B cell (primary cell): ENCODE results near the gene PFN1. TPM values are rescaled to one million over a fixed set of nuclear protein-coding genes. Genes with fewer than 3 reads are reported as not detected.

ENCODE experiments used
- ATAC-seq: fragments of 200-7000 bp; cut with Tn5 transposase; one replicate; pipeline ENCODE4 v1.10.0; 2021; ENCODE audit warnings: low read depth, mild to moderate bottlenecking, moderate number of reproducible peaks, moderate library complexity
- CTCF ChIA-PET: fragments of 350-600 bp; sonication (Branson Sonifier 250); formaldehyde crosslinking; loops from one replicate; lab custom pipeline; 2021; ENCODE audit warnings: antibody characterized with exemption, inconsistent platforms; lab: Charles Lee
- POLR2A ChIA-PET: fragments of 350-600 bp; sonication (Branson Sonifier 250); formaldehyde crosslinking; loops from one replicate; lab custom pipeline; 2021; ENCODE audit warnings: antibody characterized with exemption; lab: Charles Lee
- DNase-seq: peaks from one replicate; pipeline ENCODE4 v3.0.0; 2013
- H2AFZ ChIP-seq: 2 replicates; pipeline ENCODE4 v1.6.1; 2012; ENCODE audit warnings: mild to moderate bottlenecking, low read depth, low read length; ENCODE audit not compliant: insufficient read depth, poor library complexity, severe bottlenecking
- H3K27ac ChIP-seq, 2 donors: 1 replicate in 1 of 2; 2 replicates in 1 of 2; pipeline ENCODE4 v1.5.1; 2012 to 2013; ENCODE audit warnings: low read length in 2 of 2, mild to moderate bottlenecking in 2 of 2, moderate library complexity in 1 of 2
- H3K27me3 ChIP-seq, 4 experiments: fragments of 200-600 bp in 1 of 4; sonication (generic) in 1 of 4; replicated peaks in 1 of 4; 1 replicate in 2 of 4; 2 replicates in 2 of 4; pipeline versions ENCODE4 v1.6.1 to v1.7.0; 2013 to 2016; ENCODE audit warnings: low read length in 3 of 4, mild to moderate bottlenecking in 2 of 4, mixed read lengths in 1 of 4, moderate library complexity in 1 of 4; ENCODE audit not compliant: insufficient read depth in 4 of 4, control insufficient read depth in 3 of 4; ENCODE audit errors: control extremely low read depth in 1 of 4
- H3K36me3 ChIP-seq, 2 experiments: replicated peaks in 1 of 2; 1 replicate in 1 of 2; 2 replicates in 1 of 2; pipeline versions ENCODE4 v1.6.1 to v1.7.1; 2013; ENCODE audit warnings: low read length in 1 of 2; ENCODE audit not compliant: insufficient read depth in 2 of 2, control insufficient read depth in 1 of 2; ENCODE audit errors: control extremely low read depth in 1 of 2, extremely low read depth in 1 of 2
- H3K4me1 ChIP-seq, 2 donors: fragments of 200-600 bp in 1 of 2; sonication (generic) in 1 of 2; 1 replicate in 1 of 2; 2 replicates in 1 of 2; pipeline versions ENCODE4 v1.5.1 to v1.6.1; 2013 to 2017; ENCODE audit warnings: low read length in 2 of 2; ENCODE audit not compliant: control insufficient read depth in 2 of 2, insufficient read depth in 2 of 2
- H3K4me2 ChIP-seq: replicated peaks from 2 replicates; pipeline ENCODE3; 2012; ENCODE audit warnings: mild to moderate bottlenecking, low read depth, low read length; ENCODE audit not compliant: poor library complexity, severe bottlenecking
- H3K4me3 ChIP-seq, 5 experiments: fragments of 200-600 bp in 1 of 5; sonication (generic) in 1 of 5; 1 replicate in 3 of 5; 2 replicates in 2 of 5; pipeline versions ENCODE4 v1.5.1 to v1.7.0; 2011 to 2016; ENCODE audit warnings: low read length in 4 of 5, mild to moderate bottlenecking in 4 of 5, low read depth in 2 of 5, control low read depth in 1 of 5, moderate library complexity in 1 of 5; ENCODE audit not compliant: insufficient read depth in 1 of 5; ENCODE audit errors: control extremely low read depth in 1 of 5, extremely low read depth in 1 of 5
- H3K79me2 ChIP-seq: fragments of 200-600 bp; sonication (generic); one replicate; pipeline ENCODE4 v1.6.0; 2016; ENCODE audit warnings: low read length; ENCODE audit not compliant: control insufficient read depth, insufficient read depth
- H3K9ac ChIP-seq: fragments of 200-600 bp; sonication (generic); 2 replicates; pipeline ENCODE4 v1.6.1; 2017; ENCODE audit warnings: mild to moderate bottlenecking, low read length, moderate library complexity
- H3K9me3 ChIP-seq, 3 donors: one replicate each; pipeline versions ENCODE4 v1.6.1 to v1.7.1; 2013; ENCODE audit warnings: low read length in 2 of 3; ENCODE audit not compliant: control insufficient read depth in 2 of 3, insufficient read depth in 1 of 3; ENCODE audit errors: control extremely low read depth in 1 of 3
- H4K20me1 ChIP-seq: 2 replicates; pipeline ENCODE4 v1.6.0; 2012; ENCODE audit warnings: mild to moderate bottlenecking, low read length; ENCODE audit not compliant: insufficient read depth, control insufficient read depth, poor library complexity, severe bottlenecking
- H3K27ac Mint-ChIP-seq: one replicate; pipeline ENCODE4 v1.8.0; 2021; ENCODE audit warnings: mixed read lengths
- H3K27me3 Mint-ChIP-seq: one replicate; pipeline ENCODE4 v1.8.0; 2021; ENCODE audit warnings: mixed read lengths
- H3K4me1 Mint-ChIP-seq: one replicate; pipeline ENCODE4 v1.8.0; 2021; ENCODE audit warnings: mixed read lengths
- H3K4me3 Mint-ChIP-seq: one replicate; pipeline ENCODE4 v1.8.0; 2021; ENCODE audit warnings: mixed read lengths
- H3K9me3 Mint-ChIP-seq: one replicate; pipeline ENCODE4 v1.8.0; 2022; ENCODE audit warnings: mixed read lengths; ENCODE audit not compliant: insufficient read depth
- EZH2 ChIP-seq: IDR thresholded peaks from 2 replicates; pipeline ENCODE4 v1.6.1; 2012; ENCODE audit warnings: borderline replicate concordance, low read depth, mild to moderate bottlenecking, moderate library complexity, low read length; ENCODE audit not compliant: insufficient read depth, poor library complexity, severe bottlenecking
- WGBS: methylation state at CpG from one replicate; pipeline ENCODE4 v1.1.5; 2013; ENCODE audit warnings: missing lambda C conversion rate; ENCODE audit not compliant: insufficient coverage; 5-methylcytosine and 5-hydroxymethylcytosine counted together
- intact Hi-C: fragments of 100-400 bp; cut with micrococcal nuclease; formaldehyde crosslinking; loops from one replicate; pipeline ENCODE4 v1.10.0; 2022
- polyA plus RNA-seq: library from polyadenylated mRNA; depleted of rRNA; stranded (reverse); fragments of >200 nt; gene quantifications from 2 replicates; pipeline ENCODE4 v1.2.3, GENCODE V29; 2012
- total RNA-seq, 2 donors: library from RNA; stranded (reverse); fragments of 120-200 nt in 1 of 2; gene quantifications; 1 replicate in 1 of 2; 2 replicates in 1 of 2; pipeline versions ENCODE4 v1.2.3 to v1.2.4, GENCODE V29; 2013 to 2022
- TF ChIP-seq, protein P1 (sequence below): fragments of 200-600 bp; IDR thresholded peaks from one replicate; pipeline ENCODE4 v1.8.0; 2022; ENCODE audit warnings: antibody characterized with exemption, mild to moderate bottlenecking

The PFN1 gene
- total and polyA plus RNA-seq, 2 donors (not counting 1 experiment from before 2014, with no cell fraction given), result 330 to 609 TPM

DNA sequence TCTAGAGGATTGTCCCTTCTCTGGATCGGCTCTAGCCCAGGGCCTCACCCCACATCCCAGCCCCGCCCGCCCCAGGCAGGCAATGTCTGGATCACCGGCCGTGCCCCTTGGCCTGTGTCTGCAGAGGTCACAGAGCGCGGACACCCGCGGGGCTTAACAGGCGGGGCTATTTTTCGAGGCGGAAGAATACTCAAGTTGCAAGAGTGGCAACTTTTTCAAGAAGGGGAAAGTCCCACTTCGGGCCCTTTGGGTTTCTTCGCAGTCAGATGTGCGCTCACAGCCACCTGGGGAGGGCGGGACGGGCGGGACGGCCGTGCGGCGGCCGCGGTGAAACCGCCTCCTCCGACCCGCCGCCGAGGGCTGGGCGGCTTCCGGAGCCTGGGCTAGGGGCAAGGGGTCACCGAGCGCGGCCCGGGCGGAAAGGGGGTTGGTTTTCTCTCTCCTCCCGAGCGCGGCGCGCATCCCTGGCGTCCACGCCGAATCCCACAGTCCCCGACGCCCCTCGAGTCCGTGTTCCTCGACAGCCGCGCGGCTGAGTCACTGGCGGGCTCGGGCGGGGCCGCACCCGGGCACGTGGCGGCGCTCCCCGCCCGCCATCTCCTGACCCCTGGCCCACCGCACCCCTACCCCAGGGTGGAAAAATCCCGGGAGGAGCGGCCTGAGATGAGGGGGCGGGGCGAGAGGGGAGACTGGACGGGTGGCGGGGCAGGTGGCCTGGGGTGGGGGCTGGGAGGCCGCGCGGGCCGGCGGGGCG is 1.2 kb upstream of the PFN1 start:
- H3K4me1 Mint-ChIP-seq, result peaks cover 40% of the 10 kb centered on the region
- Histone ChIP-seq H3K4me3 (peak overlapping the region; percentile 59 to 99 (median 96)), H2AFZ (peak overlapping the region; percentile 97), H3K4me2 (peak overlapping the region; percentile 98), H3K27me3 (no peaks in the 10 kb centered on the region), H3K4me1 (peaks cover 31 to 39% of the 10 kb centered on the region in 2 donors), H4K20me1 (peaks cover 37% of the 10 kb centered on the region), H3K79me2 (peaks cover 44% of the 10 kb centered on the region), H3K27ac (peak overlapping the region; percentile 73 to 93), H3K9me3 (no peaks in the 10 kb centered on the region), H3K9ac (peak overlapping the region; percentile 97), H3K36me3 (peaks cover 0 to 24% of the 10 kb centered on the region in 2 experiments)
- WGBS, result under 1% methylated on average over 46 of the region's 75 CpGs
- ChIA-PET CTCF (interaction anchor here (1.1 to 3.0 kb wide), 3 partner anchors 10 to 39 kb away, joined by 3 to 16 read pairs (median 8); partner anchors contain the start of genes RNF167, SLC25A11 and SPAG7), POLR2A (interaction anchor here (1.0 to 4.9 kb wide), 5 partner anchors 10 to 129 kb away, joined by 3 to 81 read pairs (median 16); partner anchors contain the start of genes INCA1, KIF1C, RNF167 and SLC25A11)
- peak overlapping the region; percentile 98 for H3K4me3 Mint-ChIP-seq
- no peaks in the 10 kb centered on the region for H3K9me3 Mint-ChIP-seq
- intact Hi-C loops, result loop anchor here (1.0 to 10.0 kb wide), 8 partner anchors 18 to 987 kb away; partner anchors contain the start of genes ATP2A3, CAMTA2, MED11 and SPAG7
- TF ChIP-seq, protein P1, sequence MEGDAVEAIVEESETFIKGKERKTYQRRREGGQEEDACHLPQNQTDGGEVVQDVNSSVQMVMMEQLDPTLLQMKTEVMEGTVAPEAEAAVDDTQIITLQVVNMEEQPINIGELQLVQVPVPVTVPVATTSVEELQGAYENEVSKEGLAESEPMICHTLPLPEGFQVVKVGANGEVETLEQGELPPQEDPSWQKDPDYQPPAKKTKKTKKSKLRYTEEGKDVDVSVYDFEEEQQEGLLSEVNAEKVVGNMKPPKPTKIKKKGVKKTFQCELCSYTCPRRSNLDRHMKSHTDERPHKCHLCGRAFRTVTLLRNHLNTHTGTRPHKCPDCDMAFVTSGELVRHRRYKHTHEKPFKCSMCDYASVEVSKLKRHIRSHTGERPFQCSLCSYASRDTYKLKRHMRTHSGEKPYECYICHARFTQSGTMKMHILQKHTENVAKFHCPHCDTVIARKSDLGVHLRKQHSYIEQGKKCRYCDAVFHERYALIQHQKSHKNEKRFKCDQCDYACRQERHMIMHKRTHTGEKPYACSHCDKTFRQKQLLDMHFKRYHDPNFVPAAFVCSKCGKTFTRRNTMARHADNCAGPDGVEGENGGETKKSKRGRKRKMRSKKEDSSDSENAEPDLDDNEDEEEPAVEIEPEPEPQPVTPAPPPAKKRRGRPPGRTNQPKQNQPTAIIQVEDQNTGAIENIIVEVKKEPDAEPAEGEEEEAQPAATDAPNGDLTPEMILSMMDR, result no peak
- no peaks in the 10 kb centered on the region for H3K27me3 Mint-ChIP-seq
- DNase-seq, result peak; percentile 95
- H3K27ac Mint-ChIP-seq, result peak overlapping the region; percentile 99
- ATAC-seq, result peak; percentile 38

DNA sequence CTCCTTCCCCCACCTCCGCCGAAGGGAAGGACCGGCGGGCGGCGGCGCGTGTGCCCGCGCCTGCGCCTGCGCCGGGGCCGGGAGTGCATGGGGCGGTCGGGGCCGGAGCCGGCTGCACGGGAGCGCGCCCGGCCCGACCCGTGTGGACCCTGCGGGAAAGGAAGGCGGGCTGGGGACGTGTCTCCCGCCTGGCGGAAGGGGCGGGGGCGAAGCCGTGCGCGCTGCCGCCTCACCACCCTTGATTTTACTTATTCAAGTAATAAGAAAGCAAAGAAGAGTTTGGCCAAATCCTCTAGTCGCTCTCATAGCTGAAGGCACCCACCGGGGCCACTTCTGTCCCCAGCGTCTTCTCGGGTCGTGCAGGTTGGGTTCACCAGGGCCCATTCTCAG is 596 bp upstream of the PFN1 start:
- intact Hi-C loops, result loop anchor here (1.0 to 10.0 kb wide), 11 partner anchors 9 to 987 kb away; partner anchors contain the start of genes ARRB2, ATP2A3, CAMTA2 and INCA1
- no peaks in the 10 kb centered on the region for H3K9me3 ChIP-seq
- peaks cover 37 to 45% of the 10 kb centered on the region in 2 donors for H3K4me1 ChIP-seq
- peak overlapping the region; percentile 99 for H3K27ac Mint-ChIP-seq
- no peaks in the 10 kb centered on the region for H3K27me3 Mint-ChIP-seq
- H3K27me3 ChIP-seq, result no peaks in the 10 kb centered on the region
- ChIA-PET CTCF (interaction anchor here (1.1 to 3.0 kb wide), 3 partner anchors 9 to 39 kb away, joined by 3 to 16 read pairs (median 8); partner anchors contain the start of genes RNF167, SLC25A11 and SPAG7), POLR2A (interaction anchor here (0.5 to 4.9 kb wide), 11 partner anchors 9 to 985 kb away, joined by 3 to 81 read pairs (median 4); partner anchors contain the start of genes INCA1, KIF1C, RNF167 and SLC25A11)
- DNase-seq (peak; percentile 90), ATAC-seq (peak; percentile 50)
- H3K79me2 ChIP-seq, result peaks cover 45% of the 10 kb centered on the region
- H3K9me3 Mint-ChIP-seq, result no peaks in the 10 kb centered on the region
- peak overlapping the region; percentile 59 to 99 (median 96) for H3K4me3 ChIP-seq
- TF ChIP-seq, protein P1, result no peak
- no peak for TF ChIP-seq EZH2
- H3K9ac ChIP-seq, result peak overlapping the region; percentile 97
- peak overlapping the region; percentile 97 for H2AFZ ChIP-seq
- WGBS, result 0% methylated on average over 38 of the region's 40 CpGs
- H3K27ac ChIP-seq, result peak overlapping the region; percentile 73 to 93
- H3K4me1 Mint-ChIP-seq, result peaks cover 46% of the 10 kb centered on the region
- H3K4me3 Mint-ChIP-seq, result peak overlapping the region; percentile 98
- H4K20me1 ChIP-seq, result peaks cover 42% of the 10 kb centered on the region
- peak overlapping the region; percentile 98 for H3K4me2 ChIP-seq
- peaks cover 0 to 28% of the 10 kb centered on the region in 2 experiments for H3K36me3 ChIP-seq
